HG03354 (cell line): ENCODE measurements around the gene CDH4.

Source experiments
- ATAC-seq: cut with Tn5 transposase; IDR thresholded peaks from one replicate; pipeline ENCODE4 v1.9.1; 2021; ENCODE audit warnings: mild to moderate bottlenecking; ENCODE audit not compliant: unreplicated experiment, poor library complexity, severe bottlenecking

Gene CDH4

DNA sequence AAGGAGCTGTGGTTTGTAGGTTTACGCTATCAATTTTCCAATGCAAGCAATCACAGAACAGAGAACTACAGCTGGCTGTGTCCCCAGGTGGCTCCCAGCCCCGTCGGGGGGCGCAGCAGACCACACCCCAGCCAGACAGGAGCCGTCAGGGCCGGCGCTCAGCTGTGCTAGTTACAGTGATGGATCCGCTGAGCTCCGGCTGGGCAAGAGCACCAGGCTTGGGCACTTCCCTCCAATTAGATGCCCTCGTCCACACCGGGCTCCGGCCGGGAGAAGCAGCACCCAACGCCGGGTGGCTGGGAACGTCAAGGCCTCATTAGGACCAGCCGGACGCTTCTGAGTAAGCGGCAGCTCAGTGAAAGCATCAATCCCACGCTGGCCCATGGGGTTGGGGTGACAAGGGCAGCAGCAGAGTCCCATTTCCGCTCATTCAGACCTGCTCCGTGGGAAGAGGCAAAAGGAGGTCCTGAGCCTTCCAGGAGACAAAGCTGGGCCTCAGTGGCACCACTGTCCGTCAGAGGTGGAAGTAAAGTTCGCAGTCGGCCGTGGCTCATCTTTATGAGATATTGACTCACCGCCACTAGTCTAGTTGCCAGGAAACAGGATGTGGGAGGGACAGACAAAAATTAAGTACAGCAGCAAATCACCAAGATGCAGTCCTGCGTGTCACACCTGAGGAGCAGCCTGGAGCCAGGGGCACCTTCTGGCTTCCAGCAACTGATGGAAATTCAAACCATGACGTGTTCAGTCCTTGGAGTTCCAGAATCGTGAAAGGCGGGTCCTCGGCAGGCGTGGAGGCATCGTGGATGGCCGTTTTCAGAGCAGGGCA lies 649.5 kb downstream of the CDH4 start:
- no peak for ATAC-seq

DNA sequence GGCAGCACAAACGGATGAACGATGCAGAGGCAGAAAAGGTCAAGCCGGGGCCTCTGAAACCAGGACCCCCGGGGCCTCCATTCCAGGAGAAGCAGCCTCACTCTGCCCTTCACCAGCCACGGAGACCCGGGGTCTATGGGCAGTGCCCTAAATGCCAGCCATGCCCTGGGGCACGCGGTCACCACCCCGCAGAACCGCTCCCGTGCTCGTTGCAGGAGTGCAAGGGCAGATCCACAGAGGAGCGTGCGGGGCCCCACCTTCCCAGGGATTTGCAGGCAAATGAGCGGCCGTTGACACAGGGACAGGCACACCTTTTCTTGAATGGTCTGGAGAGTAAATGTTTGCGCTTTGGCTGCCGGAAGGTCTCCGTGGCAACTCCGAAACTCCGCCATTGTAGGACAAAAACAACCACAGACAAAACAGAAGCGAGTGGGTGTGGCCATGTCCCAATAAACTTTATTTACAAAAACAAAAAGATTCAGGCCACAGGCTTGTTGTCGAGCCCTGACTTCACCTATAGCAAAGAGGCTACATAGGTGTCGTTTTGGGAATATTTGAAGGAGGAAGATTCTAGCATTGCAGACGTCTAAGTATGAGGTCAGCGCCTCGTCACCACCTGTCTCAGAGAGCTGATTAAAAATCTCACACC lies 650.3 kb downstream of the CDH4 start:
- ATAC-seq, result no peak

DNA sequence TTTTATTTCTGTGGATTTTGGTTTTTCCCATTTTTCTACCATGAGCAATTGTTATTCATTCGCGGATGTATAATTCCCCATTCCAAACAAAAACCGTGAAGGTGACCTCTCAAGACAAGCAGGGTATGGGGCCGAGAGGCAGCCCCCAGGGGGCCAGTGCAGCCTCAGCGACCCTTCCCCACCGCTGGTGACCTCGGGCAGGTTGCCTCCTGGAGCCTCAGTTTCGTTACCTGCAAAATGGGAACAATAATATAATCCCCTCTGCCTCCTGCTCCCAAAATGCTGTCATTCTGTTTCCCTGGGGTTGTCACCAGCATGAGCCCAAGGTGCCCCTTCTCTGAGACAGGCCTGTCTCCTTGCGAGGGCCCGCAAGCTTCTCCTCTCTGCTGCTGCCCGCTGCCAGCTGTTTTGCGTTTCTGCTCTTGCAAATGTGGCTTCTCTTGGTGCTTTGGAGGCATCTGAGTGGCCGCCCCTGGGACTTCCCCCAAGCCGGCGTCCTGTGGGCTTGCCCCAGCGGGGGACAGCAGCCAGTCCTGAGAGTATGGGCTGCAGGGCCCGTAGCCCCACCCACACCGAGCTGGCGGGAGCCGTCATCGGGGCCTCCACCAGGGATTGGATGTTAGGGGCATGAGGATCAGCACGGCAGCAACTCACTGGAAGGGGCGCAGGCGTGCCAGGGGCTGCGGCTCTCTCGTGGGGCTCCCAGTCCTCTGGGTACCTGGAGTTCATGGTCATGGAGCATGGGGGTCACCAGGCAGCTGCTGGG lies 651.7 kb downstream of the CDH4 start:
- ATAC-seq, result no peak

DNA sequence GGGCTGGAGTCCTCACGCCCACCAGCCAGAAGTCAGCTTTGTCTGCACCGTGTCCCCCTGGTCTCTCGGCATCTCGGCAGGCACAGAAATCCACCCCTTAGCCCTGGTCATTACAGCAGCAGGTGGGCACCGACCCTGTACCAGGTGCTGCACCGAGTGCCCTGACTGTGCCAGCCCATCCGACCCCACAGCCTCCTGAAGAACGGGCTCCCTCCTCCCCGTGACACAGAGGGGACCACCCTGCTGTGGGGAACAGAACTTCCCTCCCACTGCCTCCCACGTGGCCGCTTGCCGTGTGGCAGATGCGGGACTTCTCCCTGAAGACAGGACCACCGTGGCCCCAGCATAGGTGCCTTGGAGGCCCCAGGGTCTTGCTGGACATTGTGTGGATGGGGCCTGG lies 652.4 kb downstream of the CDH4 start:
- ATAC-seq, result no peak

DNA sequence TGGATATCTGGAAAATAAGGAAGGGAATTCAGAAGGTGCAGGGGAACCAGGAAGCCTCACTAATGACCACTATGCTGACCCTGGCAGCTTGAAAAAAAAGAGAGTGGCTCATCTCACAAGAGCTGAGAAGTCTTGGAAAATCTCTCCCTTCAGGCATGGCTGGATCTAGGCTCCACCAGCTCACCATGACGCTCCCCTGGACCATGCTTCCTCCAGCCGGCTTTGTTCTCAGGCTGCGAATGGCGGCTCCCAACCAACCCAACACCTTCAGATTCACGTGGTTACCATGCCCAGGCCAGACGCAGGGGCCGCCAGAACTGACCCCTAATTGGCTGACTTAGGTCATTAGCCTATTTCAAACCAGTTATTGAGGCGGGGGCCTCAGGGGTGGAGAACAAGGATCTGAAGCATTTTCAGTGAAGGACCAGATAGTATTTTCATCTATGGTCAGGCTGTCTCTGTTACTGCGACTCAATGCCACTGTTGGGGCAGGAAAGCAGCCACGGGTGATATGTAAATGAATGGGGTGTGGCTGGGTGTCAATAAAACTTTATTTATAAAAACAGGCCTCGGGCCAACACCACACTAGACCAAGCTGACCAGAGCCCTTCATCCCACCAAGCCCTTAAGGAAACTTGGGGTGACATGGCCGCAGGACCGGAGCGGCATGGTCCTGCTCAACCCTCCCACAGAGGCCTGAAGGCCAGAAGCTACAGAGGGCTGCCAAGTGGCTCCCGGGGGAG lies 653.9 kb downstream of the CDH4 start:
- ATAC-seq, result no peak

DNA sequence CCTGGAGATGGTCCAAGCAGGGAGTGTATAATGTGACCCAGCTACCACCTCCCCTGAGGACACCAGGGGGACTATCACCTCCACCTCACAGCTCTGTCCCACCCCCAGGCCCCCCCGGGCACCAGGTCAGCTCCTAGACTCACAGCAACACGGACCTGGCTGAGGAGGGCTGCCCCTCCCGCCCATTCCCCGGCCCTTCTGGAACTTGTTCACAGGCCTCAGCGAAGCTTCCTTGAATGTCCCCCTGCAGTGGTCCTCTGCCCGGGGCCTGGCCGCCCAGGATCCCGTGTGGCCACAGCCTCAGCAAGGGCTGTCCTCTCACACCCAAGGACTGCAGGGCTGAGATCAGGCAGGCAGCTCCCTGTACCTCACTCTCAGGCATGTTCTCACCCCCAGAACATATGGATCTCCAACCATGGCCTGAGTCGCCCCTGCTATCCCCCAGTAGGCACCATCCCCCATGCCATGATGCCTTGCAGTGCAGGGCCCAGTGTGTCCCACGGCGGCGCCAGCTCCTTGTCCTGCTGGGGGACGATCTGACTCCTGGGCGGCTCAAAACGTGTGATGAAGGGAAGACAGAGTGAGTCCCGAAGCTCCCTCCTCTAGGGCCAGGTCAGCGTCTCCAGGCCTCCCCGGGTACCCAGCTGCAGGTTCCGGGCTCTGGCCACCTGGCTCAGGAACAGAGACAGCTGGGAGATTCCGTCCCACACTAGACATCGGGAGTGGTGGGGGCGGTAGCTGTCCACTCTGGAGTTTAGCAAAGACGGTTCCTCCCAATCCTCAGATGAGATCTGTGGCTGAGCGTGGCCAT lies 655.2 kb downstream of the CDH4 start:
- no peak for ATAC-seq

DNA sequence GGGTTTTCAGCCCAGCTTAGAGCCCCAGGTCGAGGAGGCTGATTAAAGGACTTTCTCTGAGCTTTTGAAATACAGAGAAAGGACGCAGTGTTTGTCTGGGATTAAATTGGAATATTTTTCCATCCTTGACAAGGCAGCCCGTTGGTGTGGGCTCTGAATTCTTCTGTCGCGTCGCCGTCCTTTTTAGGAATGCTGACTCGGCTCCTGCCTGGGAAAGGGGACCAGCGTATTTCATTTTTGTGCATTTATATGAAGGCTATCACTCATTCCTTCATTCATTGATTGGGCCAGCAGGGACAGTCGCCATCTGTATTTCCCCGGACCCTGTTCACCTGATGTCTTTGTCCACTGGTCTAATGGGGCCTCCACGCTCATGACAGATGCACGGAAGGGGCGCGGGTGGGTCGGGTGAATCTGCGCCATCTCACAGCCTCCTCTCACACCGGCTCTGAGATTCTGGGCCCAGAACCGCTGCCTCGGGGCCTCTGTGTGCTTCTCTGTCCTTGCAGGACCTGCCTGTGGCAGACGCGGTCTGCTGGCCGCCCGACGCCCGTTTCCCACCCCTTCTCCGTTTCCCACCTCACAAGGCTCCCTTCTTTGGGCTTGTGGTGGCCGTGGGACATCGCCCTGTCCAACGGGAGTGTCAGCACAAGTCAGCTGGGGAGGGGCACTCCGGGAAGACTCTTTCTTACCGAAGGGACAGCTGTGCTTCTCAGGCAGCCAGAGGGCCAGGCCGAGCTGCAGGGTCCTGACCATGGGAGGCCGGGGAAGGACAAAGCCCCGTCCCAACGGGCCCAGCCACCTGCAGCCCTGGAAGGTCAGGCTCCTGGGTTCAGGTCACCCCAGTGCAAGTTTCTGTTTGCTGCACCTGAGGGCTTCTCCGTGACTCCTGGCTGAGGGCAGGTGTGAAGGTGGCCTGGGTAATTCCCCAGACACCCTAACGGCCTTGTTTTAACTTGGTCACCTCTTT lies 656.3 kb downstream of the CDH4 start:
- ATAC-seq, result no peak

DNA sequence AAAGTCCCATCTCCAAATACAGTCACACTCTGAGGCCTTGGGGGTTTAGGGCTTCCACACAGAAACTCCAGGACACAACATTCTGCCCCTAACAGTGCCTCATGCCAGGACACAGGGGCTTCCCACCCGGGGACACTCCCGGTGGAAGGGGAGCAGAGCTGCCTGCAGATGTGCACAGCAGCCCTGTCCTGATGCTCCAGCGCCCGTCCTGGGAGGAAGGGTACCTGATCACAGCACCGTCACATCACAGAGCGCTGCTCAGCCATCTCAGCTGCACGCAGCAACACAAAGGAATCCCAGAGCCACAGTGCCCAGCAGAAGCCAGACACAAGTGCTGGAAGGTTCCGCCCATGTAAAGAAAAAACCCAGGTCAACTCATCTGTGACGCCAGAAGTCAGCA lies 657.0 kb downstream of the CDH4 start:
- ATAC-seq, result no peak

DNA sequence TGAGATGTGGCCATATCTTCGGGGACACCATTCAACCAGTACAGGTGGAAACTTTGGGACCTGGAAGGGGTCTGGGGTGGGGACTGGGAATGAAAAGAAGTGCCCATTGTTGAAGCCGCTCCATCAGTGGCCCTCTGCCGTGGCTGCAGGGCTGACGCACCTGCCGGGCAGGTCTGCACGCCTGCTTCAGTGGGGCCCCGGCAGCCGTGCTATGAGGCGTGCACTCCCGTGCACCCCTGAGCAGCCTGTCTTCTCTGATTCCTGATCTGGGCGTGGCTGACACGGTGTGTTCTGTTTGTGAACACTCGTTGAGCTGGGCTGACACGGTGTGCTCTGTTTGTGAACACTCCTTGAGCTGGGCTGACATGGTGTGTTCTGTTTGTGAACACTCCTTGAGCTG lies 657.8 kb downstream of the CDH4 start:
- no peak for ATAC-seq

DNA sequence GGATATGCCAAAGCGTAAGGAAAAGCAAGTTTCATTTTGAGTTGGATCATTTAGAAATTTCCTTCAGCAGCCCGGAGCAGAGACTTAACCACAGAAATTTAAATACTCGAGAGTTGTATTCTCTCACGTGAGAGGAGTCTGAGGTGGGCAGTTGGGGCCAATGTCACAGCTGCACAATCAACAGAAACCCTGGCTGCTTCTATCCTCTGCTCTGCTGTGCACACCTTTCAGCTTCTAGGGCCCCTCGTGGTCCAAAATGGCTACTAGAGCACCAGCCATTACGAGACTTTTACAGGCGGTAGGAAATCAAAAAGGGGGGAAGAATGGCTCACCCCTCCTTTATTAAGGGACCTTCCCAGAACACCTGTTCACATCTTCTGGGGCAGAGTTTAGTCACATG lies 659.8 kb downstream of the CDH4 start:
- ATAC-seq, result no peak

DNA sequence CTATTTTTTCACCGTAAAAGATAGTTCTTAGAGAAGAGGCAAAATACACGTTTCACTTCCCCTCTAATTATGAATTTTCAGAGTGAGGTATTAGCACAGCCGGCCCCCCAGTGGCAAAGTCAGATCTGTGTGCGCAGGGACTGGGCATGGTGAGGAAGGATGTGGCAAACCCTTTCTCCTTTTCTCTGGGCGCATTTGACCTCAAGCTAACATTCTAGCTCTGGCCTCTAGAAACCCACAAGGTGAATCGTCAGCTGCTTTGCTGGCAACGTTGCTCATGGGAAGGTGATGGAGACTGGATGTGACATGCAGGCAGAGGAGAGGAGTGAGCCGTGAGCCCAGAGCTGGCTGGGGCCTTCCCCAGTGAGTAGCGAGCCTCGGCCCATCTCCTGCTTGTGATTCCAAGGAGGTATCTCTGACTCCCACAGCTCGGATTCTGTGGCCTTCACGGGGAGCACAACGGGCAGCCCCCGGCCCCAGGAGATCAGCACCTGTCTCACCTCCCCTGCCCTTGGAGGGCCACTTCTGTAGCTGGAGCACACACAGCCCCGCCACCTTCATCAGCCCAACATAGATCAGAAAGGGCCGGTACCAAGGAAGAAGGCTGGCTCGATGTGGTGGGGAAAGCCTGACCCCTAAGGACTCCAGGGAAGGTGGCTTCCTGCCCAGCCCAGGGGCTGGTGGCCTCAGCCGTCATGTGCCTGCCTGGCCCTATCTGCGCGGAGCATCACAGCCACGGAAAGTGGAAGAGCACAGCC lies 660.8 kb downstream of the CDH4 start:
- ATAC-seq, result peak; percentile 74

DNA sequence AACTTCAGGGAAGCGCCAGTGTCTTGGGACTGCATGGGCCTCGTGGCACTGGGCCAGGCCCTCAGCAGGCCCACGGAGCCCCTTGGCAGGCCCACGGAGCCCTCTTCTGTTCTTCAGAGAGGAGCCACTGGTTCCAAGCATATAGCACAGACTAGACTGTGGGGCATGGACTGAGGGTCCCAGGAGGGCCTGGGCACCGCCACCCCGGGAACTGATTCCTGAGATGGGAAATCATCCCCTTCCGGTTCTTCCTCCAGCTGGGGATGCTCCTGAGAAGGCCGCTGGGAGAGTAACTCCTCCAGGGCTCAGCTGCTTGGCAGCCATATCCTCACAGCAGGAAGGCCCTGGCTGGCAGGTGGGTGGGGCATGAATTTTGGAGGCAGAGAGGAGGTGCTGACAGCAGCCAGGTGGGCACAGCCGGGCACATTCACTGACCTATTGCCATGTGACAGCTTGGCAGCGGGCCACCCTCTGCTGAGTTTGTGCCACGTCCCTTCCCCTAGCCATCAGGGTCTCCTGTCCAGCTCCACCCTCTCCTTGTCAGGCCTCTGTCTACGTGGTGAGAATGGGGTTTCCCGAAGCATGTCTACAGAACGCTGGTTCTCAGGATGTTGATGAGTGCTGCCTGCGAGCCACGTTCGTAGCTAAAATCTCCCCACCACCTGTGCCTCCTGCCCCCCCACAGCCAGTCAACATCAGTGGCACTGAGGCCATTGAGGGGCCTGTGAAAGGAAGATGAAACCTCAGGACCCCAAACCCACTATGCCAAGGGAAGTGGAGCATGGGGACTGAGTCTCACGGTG lies 661.6 kb downstream of the CDH4 start:
- ATAC-seq, result no peak

DNA sequence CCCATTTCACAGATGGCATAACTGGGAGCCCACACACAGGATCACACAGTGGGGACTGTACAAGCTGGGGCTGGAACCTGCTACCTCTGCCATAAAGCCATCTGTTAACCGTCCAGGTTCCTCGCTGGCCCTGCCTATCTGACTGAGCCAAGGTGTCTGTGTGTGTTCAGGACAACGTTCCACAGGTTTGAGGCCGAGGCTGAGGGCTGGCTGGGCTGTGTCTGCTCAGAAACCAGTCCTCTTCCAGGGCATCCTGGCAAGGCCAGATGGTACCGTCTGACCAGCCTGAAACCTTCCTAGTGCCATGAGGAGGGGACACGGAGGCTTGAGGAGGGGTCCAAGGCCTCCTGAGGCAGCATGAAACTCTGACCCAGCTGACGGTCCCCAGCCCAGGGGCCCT lies 663.0 kb downstream of the CDH4 start:
- ATAC-seq, result no peak

DNA sequence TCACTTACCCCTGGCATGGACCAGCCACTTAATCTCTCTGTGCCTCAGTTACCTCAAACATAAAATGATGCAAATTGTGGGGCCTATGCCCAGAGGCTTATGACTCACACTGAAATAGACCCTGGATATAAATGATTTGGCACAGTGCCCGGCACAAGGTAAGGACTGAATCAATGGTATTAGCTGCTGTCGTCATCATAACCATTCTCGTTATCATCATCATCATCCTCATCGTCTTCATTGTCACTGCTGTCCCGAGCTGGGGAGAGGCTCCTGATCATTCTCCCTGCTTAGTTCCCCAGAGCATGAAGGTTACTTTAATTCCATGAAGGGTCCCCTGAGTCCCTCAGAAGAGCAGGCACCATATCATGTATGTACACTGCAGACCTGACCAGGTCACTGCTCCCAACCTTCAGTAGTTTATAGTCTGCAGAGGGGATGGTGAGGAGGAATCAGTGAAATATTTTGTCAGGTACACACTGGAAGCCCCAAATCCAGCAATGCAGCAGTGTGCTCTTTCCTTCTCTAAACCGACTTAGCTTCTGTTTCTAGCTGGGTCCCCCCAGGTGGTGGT lies 664.3 kb downstream of the CDH4 start:
- no peak for ATAC-seq

DNA sequence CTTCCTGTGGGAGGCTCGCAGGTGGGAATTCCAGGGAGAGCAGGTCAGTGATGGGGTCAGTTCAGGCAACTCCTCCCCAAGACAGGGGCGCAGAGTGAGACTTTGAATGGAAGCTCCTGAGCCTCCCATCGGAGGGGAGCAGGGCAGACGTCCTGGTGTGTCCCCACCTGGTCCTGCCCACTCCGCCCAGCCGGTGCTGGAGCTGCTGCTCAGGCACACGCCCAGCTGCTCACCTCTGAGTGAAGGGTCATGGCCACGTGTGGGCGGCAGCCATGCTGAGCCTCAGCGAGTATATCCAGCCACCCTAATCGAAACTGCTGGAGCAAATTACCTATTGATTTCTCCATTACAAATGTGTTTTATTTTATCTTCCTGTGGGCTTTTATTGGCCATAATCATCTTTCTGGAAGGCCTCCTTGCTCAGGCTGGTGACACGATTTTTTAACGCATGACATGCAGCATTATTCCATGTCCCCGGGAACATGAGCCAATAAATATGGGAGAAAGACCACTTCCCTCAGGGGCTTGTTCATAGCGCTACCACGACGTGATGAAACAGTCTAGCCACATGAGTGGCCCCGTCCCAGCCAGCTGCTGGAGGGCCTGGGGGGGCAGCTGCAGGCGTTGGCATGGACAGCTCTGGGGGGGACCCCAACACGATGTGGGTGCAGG lies 665.5 kb downstream of the CDH4 start:
- ATAC-seq, result no peak

DNA sequence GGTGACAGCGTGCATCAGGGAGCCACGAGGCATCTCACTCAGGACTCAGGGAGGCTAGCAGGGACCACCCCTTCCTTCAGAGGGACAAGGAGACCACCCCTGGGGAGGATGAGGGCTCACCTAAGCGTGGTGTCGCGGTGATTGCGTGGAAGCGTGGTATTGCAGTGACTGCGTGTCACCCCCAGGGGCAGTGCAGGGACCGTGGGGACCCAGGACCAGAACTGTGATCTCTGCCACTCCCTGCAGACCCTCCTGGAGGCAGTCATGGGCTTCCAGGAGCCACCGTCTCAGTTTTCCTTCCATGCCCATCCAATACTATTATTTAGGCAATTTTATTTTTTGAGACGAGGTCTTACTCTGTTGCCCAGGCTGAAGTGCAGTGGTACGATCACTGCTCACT lies 666.5 kb downstream of the CDH4 start:
- no peak for ATAC-seq
